Gastroesophageal sphincter (tissue), 4 donors: Measurements from ENCODE around the gene CCDC188. TPM values are rescaled to one million over a fixed set of nuclear protein-coding genes. Genes with fewer than 3 reads are reported as not detected.

Source experiments
- ATAC-seq: fragments of 150-250 bp; one replicate; pipeline ENCODE4 v1.9.1; 2016; ENCODE audit warnings: mild to moderate bottlenecking, moderate library complexity
- H3K27ac ChIP-seq, 4 donors: fragments of 200-600 bp; sonication (generic) in 3 of 4; 1 replicate in 3 of 4; 2 replicates in 1 of 4; pipeline ENCODE4 v1.5.1; 2016 to 2019
- H3K27me3 ChIP-seq: fragments of 200-600 bp; sonication (generic); one replicate; pipeline ENCODE4 v1.5.1; 2019
- H3K36me3 ChIP-seq, 2 donors: fragments of 200-600 bp; sonication (generic); one replicate each; pipeline ENCODE4 v1.5.1; 2019; ENCODE audit warnings: control low read depth in 1 of 2
- H3K4me1 ChIP-seq, 3 donors: fragments of 200-600 bp; sonication (generic); 1 replicate in 2 of 3; 2 replicates in 1 of 3; pipeline ENCODE4 v1.5.1; 2016 to 2019; ENCODE audit warnings: control low read depth in 2 of 3
- H3K4me3 ChIP-seq, 2 donors: fragments of 200-600 bp; sonication (generic); one replicate each; pipeline ENCODE4 v1.5.1; 2019; ENCODE audit warnings: mild to moderate bottlenecking in 1 of 2, moderate library complexity in 1 of 2
- H3K9me3 ChIP-seq, 3 donors: fragments of 200-600 bp; sonication (generic); one replicate each; pipeline ENCODE4 v1.5.1; 2017 to 2019; ENCODE audit warnings: control low read depth in 2 of 3
- CTCF ChIP-seq, 4 experiments: fragments of 200-600 bp in 2 of 4; fragments of 450-650 bp in 2 of 4; sonication (generic) in 1 of 4; IDR thresholded peaks; one replicate each; pipeline ENCODE4 v1.5.1; 2017 to 2019; ENCODE audit warnings: antibody characterized with exemption in 4 of 4, mild to moderate bottlenecking in 2 of 4, moderate library complexity in 2 of 4
- EP300 ChIP-seq: sonication (generic); formaldehyde crosslinking; IDR thresholded peaks from one replicate; pipeline ENCODE4 v1.6.1; 2017; ENCODE audit warnings: antibody characterized with exemption, mild to moderate bottlenecking
- POLR2A ChIP-seq, 2 donors: fragments of 450-650 bp; IDR thresholded peaks; one replicate each; pipeline ENCODE4 v1.6.1; 2017; ENCODE audit warnings: antibody characterized with exemption in 2 of 2, mild to moderate bottlenecking in 2 of 2, moderate library complexity in 1 of 2
- POLR2AphosphoS5 ChIP-seq: sonication (generic); formaldehyde crosslinking; IDR thresholded peaks from one replicate; pipeline ENCODE4 v1.6.1; 2017; ENCODE audit warnings: antibody characterized with exemption
- WGBS, 2 donors: methylation state at CpG; one replicate each; pipeline ENCODE4 v1.1.5; 2018; ENCODE audit warnings: low coverage in 1 of 2; 5-methylcytosine and 5-hydroxymethylcytosine counted together
- total RNA-seq, 4 donors: library from RNA; depleted of rRNA; stranded (reverse); fragments of >200 nt; gene quantifications; one replicate each; pipeline ENCODE4 v1.1.0, GENCODE V29; 2016

Gene CCDC188
- total RNA-seq, 4 donors from 2014 or later: not detected

- no peak for ATAC-seq
- peaks cover 0 to 7% (median 0%) of the 10 kb centered on the region in 3 donors for H3K4me1 ChIP-seq
- H3K27me3 ChIP-seq: peaks cover 38% of the 10 kb centered on the region
- no peaks in the 10 kb centered on the region for H3K36me3 ChIP-seq
- 20 to 71% methylated on average over 1 of the region's 9 CpGs for WGBS, 2 donors
- H3K4me3 ChIP-seq: no peak overlapping the region
- no peak overlapping the region for H3K27ac ChIP-seq
- TF ChIP-seq POLR2AphosphoS5: no peak
- no peak for TF ChIP-seq POLR2A (IDR thresholded peaks at IDR 0.05)
- TF ChIP-seq EP300: no peak
- no peak for TF ChIP-seq CTCF (IDR thresholded peaks at IDR 0.05)
- H3K9me3 ChIP-seq: no peaks in the 10 kb centered on the region
Observed at GRCh38 chr22:20159076-20159475, 8.2 kb upstream of the CCDC188 start.

GRCh38 chr22:20158391-20159036 lies 7.7 kb upstream of the CCDC188 start:
- no peak overlapping the region for H3K27ac ChIP-seq
- H3K9me3 ChIP-seq: no peaks in the 10 kb centered on the region
- H3K27me3 ChIP-seq: peaks cover 40% of the 10 kb centered on the region
- no peaks in the 10 kb centered on the region for H3K36me3 ChIP-seq
- no peak for TF ChIP-seq POLR2A (IDR thresholded peaks at IDR 0.05)
- TF ChIP-seq POLR2AphosphoS5: no peak
- no peak for TF ChIP-seq CTCF (IDR thresholded peaks at IDR 0.05)
- no peak for ATAC-seq
- peaks cover 0 to 7% (median 0%) of the 10 kb centered on the region in 3 donors for H3K4me1 ChIP-seq
- WGBS, 2 donors: 33% methylated on average over 3 of the region's 15 CpGs; no CpG with 5 or more reads in 1 of the 2 donors
- H3K4me3 ChIP-seq: no peak overlapping the region

GRCh38 chr22:20157430-20158183 lies 6.8 kb upstream of the CCDC188 start:
- H3K4me3 ChIP-seq: no peak overlapping the region
- WGBS, 2 donors: 60% methylated on average over 1 of the region's 15 CpGs; no CpG with 5 or more reads in 1 of the 2 donors
- ATAC-seq: peak; percentile 5
- peaks cover 0 to 7% (median 0%) of the 10 kb centered on the region in 3 donors for H3K4me1 ChIP-seq
- TF ChIP-seq POLR2A (IDR thresholded peaks at IDR 0.05) (no peak), EP300 (no peak), POLR2AphosphoS5 (no peak), CTCF (IDR thresholded peaks at IDR 0.05) (no peak)
- H3K9me3 ChIP-seq: no peaks in the 10 kb centered on the region
- no peaks in the 10 kb centered on the region for H3K36me3 ChIP-seq
- H3K27ac ChIP-seq: no peak overlapping the region
- peaks cover 40% of the 10 kb centered on the region for H3K27me3 ChIP-seq

GRCh38 chr22:20156611-20157429 lies 6.0 kb upstream of the CCDC188 start:
- Histone ChIP-seq H3K27ac (no peak overlapping the region), H3K9me3 (no peaks in the 10 kb centered on the region), H3K4me3 (no peak overlapping the region), H3K4me1 (peaks cover 0 to 7% (median 0%) of the 10 kb centered on the region in 3 donors), H3K27me3 (peaks cover 40% of the 10 kb centered on the region), H3K36me3 (no peaks in the 10 kb centered on the region)
- ATAC-seq: peak; percentile 58
- TF ChIP-seq POLR2A (IDR thresholded peaks at IDR 0.05) (no peak), EP300 (no peak), CTCF (IDR thresholded peaks at IDR 0.05) (peak in 3 of 4 experiments; percentile 100), POLR2AphosphoS5 (no peak)
- 88% methylated on average over 3 of the region's 17 CpGs; no CpG with 5 or more reads in 1 of the 2 donors for WGBS, 2 donors
